ENCODE results near the gene INPP4B. TPM values are rescaled to one million over a fixed set of nuclear protein-coding genes. Genes with fewer than 3 reads are reported as not detected.

INPP4B gene
- total RNA-seq, 1 experiment from 2014 or later = 17.6 TPM

DNA sequence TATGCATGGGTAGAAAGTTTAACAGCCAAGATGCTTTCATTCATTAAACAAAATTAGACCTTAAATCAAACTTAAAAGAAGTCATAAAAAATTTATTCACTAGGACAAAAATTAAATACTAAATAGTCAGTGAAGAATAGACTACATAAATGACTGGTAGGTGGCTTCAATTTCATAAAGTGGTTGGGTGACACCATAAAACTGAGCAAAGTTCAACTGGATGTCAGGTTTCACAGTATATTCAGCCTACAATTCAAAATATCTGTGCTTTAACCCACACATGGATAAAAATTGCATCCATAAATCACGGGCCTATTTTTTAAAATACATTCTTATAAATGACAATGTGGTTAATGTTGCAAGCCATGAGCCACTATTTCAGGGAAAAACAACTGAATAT is 627.4 kb downstream of the INPP4B start:
- peaks cover 6% of the 10 kb centered on the region for H3K4me1 Mint-ChIP-seq (ENCODE audit: insufficient read depth, unreplicated experiment)
- H3K4me3 Mint-ChIP-seq (ENCODE audit: unreplicated experiment) = no peak overlapping the region
- BruUV-seq (replicated peaks) = no TSS peak
- no peak for DNase-seq (ENCODE audit: unreplicated experiment)
- ChIA-PET CTCF (no interaction called here), POLR2A (no interaction called here)
- TF ChIP-seq, protein P1, sequence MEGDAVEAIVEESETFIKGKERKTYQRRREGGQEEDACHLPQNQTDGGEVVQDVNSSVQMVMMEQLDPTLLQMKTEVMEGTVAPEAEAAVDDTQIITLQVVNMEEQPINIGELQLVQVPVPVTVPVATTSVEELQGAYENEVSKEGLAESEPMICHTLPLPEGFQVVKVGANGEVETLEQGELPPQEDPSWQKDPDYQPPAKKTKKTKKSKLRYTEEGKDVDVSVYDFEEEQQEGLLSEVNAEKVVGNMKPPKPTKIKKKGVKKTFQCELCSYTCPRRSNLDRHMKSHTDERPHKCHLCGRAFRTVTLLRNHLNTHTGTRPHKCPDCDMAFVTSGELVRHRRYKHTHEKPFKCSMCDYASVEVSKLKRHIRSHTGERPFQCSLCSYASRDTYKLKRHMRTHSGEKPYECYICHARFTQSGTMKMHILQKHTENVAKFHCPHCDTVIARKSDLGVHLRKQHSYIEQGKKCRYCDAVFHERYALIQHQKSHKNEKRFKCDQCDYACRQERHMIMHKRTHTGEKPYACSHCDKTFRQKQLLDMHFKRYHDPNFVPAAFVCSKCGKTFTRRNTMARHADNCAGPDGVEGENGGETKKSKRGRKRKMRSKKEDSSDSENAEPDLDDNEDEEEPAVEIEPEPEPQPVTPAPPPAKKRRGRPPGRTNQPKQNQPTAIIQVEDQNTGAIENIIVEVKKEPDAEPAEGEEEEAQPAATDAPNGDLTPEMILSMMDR (IDR thresholded peaks at IDR 0.05; ENCODE audit: unreplicated experiment) = no peak
- peaks cover 5% of the 10 kb centered on the region for H3K36me3 Mint-ChIP-seq (ENCODE audit: insufficient read depth, unreplicated experiment)
- no peaks in the 10 kb centered on the region for H3K9me3 Mint-ChIP-seq (ENCODE audit: unreplicated experiment)
- no peak overlapping the region for H3K27ac Mint-ChIP-seq (ENCODE audit: low read depth, unreplicated experiment)
- H3K27me3 Mint-ChIP-seq (ENCODE audit: insufficient read depth, unreplicated experiment) = no peaks in the 10 kb centered on the region
- intact Hi-C loops (cut with micrococcal nuclease) = no loop called here

DNA sequence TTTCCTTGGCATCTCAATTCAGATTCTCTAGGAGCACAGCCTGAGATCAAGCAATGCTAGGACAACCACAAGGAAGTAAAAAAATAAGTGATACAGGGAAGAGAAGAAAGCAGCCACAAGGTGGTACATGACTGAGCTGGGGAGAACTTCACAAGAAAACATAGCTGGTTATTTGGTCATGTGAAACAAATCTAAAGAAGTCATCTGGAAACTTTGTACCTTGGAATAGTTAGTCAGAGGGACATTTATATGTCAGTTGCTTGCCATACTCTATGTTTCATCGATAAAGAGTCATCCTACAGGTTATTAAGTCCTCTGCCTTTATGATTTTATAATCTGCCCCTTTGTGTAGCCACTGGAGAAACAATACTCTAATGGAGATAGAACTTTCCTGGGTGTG is 634.7 kb downstream of the INPP4B start:
- peaks cover 6% of the 10 kb centered on the region for H3K4me1 Mint-ChIP-seq (ENCODE audit: insufficient read depth, unreplicated experiment)
- no TSS peak for BruUV-seq (replicated peaks)
- H3K9me3 Mint-ChIP-seq (ENCODE audit: unreplicated experiment) = no peaks in the 10 kb centered on the region
- peaks cover 3% of the 10 kb centered on the region for H3K36me3 Mint-ChIP-seq (ENCODE audit: insufficient read depth, unreplicated experiment)
- TF ChIP-seq, protein P1 (IDR thresholded peaks at IDR 0.05; ENCODE audit: unreplicated experiment) = no peak
- no peak overlapping the region for H3K4me3 Mint-ChIP-seq (ENCODE audit: unreplicated experiment)
- ChIA-PET CTCF (interaction anchor here (0.6 kb wide), 1 partner anchor 365 kb away, joined by 3 read pairs; no protein-coding TSS in a partner anchor), POLR2A (no interaction called here)
- H3K27ac Mint-ChIP-seq (ENCODE audit: low read depth, unreplicated experiment) = no peak overlapping the region
- no peak for DNase-seq (ENCODE audit: unreplicated experiment)
- intact Hi-C loops (cut with micrococcal nuclease) = no loop called here
- no peaks in the 10 kb centered on the region for H3K27me3 Mint-ChIP-seq (ENCODE audit: insufficient read depth, unreplicated experiment)

DNA sequence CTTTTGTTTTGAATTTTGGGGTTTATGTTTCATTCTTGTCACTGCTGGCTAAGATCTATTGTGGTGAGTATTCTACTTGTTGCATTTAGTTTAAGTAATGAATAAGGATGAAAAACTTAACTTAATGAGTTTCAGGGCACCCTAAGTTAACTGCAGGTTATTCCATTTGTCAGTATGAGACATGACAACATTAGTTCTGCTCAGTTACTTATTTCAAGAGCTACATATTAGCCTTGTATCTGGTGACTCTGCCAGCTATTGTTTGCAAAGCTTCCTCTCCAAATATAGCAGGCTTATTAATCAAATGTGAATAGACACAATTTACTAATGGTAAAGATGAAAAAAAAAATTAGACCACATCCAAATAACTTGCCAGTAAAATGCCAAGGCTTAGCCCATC is 642.6 kb downstream of the INPP4B start:
- Mint-ChIP-seq H3K27me3 (ENCODE audit: insufficient read depth, unreplicated experiment) (no peaks in the 10 kb centered on the region), H3K4me1 (ENCODE audit: insufficient read depth, unreplicated experiment) (no peaks in the 10 kb centered on the region), H3K36me3 (ENCODE audit: insufficient read depth, unreplicated experiment) (peaks cover 4% of the 10 kb centered on the region), H3K4me3 (ENCODE audit: unreplicated experiment) (no peak overlapping the region), H3K27ac (ENCODE audit: low read depth, unreplicated experiment) (no peak overlapping the region), H3K9me3 (ENCODE audit: unreplicated experiment) (no peaks in the 10 kb centered on the region)
- DNase-seq (ENCODE audit: unreplicated experiment) = no peak
- ChIA-PET CTCF (interaction anchor here (0.8 kb wide), 1 partner anchor 511 kb away, joined by 4 read pairs; no protein-coding TSS in a partner anchor), POLR2A (interaction anchor here (1.2 kb wide), 1 partner anchor 643 kb away, joined by 3 read pairs; the partner anchor contains the start of gene INPP4B)
- BruUV-seq (replicated peaks) = no TSS peak
- intact Hi-C loops (cut with micrococcal nuclease) = loop anchor here (10.0 kb wide), 1 partner anchor 641 kb away; the partner anchor contains the start of gene INPP4B
- TF ChIP-seq, protein P1 (IDR thresholded peaks at IDR 0.05; ENCODE audit: unreplicated experiment) = no peak

DNA sequence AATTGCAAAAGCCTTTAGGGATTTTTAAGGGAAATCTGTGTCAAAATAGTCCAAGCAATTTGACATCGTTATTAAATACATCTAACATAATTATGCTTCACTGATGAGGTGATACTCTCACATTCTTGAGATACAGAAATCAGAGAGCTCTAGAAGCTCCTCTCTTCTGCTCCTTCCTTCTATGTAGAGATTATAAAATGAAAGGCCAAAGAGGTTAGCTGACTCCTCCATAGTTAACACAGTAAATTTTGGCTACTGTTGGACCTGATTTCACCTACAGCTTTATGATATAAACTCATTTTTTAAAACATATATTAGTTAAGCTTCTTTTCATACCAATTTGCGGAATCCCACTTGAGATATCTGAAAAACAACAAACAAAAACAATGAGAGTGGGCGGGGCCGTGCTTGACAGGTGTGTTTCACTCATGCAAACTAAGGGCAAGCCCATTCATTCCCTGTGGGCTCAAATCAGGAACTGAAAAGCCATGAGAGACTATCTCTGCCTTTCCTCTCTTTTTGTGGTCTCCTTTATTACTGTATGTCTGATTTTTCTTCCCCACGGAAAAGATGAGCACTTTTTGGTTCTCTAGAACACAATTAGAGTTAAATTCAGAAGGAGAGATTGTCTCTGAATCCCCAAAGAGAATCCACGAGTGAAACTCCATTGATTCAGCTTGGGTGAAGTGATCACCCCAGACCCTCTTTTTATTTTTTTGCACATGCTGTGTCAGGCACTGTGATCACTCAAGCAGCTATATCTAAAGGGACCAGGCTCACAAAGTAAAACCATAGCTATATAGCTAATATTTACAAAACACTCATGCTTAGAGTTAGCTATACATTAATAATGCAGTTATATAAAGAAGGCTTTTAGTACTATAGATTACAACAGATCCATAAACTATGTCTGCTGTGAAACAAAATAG is 643.4 kb downstream of the INPP4B start:
- Mint-ChIP-seq H3K4me1 (ENCODE audit: insufficient read depth, unreplicated experiment) (no peaks in the 10 kb centered on the region), H3K27me3 (ENCODE audit: insufficient read depth, unreplicated experiment) (no peaks in the 10 kb centered on the region), H3K27ac (ENCODE audit: low read depth, unreplicated experiment) (no peak overlapping the region), H3K36me3 (ENCODE audit: insufficient read depth, unreplicated experiment) (peaks cover 4% of the 10 kb centered on the region), H3K4me3 (ENCODE audit: unreplicated experiment) (no peak overlapping the region), H3K9me3 (ENCODE audit: unreplicated experiment) (no peaks in the 10 kb centered on the region)
- CTCF ChIA-PET = interaction anchor here (0.6 kb wide), 2 partner anchors 97 to 469 kb away, joined by 3 read pairs; no protein-coding TSS in a partner anchor
- POLR2A ChIA-PET = interaction anchor here (1.2 kb wide), 1 partner anchor 644 kb away, joined by 3 read pairs; the partner anchor contains the start of gene INPP4B
- TF ChIP-seq, protein P1 (IDR thresholded peaks at IDR 0.05; ENCODE audit: unreplicated experiment) = no peak
- no TSS peak for BruUV-seq (replicated peaks)
- intact Hi-C loops (cut with micrococcal nuclease) = loop anchor here (10.0 kb wide), 1 partner anchor 642 kb away; the partner anchor contains the start of gene INPP4B
- no peak for DNase-seq (ENCODE audit: unreplicated experiment)
